ENCODE results near the gene FBXL7.

The FBXL7 gene

DNA sequence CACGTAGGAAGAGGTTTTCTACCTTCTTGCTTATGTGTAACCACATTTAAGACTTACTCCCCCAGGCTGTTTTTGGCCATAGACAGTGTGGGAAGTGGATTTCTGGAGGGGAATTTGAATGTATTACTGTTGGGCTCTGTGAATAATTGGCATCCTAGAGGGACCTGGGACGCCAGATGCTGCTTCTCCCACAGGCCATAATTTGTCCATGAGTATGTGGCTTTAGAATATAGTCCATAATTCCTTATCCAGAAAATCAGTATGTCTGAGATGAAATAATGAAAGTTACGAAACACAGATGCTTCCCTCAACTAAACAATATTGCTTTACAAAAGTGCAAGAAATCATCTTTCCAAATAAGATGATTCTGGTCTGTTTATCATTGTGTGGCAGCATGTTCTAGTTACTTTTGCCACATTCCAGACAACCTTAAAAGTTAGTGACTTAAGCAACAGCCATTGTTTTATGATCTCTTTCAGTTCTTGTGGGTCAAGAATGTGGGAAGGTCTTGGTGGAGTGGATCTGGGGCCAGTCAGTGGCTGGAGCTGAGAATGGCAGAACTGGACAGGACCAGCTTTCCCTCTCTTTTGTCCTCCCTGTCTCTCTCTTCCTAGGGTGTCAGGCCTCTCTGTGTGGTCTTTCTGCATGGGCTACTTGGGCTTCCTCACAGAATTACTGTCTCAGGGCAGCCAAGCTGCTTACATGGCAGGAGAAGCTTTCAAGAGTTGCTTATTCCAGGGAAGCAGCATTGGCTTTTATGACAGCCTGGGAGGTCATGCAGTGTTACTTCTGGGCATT lies 79.4 kb downstream of the FBXL7 start:
- DNase-seq (ENCODE audit: low read depth in 2 of 2), result no peak

DNA sequence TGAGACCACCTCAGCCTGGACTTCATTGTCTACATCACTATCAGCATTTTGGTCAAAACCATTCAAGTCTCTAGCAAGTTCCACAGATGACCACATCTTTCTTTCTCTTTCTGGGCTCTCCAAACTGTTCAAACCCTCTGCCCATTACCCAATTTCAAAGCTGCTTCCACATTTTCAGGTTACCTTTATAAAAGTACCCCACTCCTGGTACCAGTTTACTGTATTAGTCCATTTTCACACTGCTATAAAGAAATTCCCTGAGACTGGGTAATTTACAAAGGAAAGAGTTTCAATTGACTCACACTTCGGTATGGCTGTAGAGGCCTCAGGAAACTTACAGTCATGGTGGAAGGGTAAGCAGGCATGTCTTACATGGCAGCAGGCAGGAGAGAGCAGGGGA lies 84.5 kb downstream of the FBXL7 start:
- no peak for DNase-seq (ENCODE audit: low read depth in 2 of 2)

- DNase-seq (ENCODE audit: low read depth in 2 of 2), result no peak
Measured at GRCh38 chr5:15585128-15585527, 85.1 kb downstream of the FBXL7 start.

GRCh38 chr5:15585841-15586591 lies 86.0 kb downstream of the FBXL7 start:
- no peak for DNase-seq (ENCODE audit: low read depth in 2 of 2)

DNA sequence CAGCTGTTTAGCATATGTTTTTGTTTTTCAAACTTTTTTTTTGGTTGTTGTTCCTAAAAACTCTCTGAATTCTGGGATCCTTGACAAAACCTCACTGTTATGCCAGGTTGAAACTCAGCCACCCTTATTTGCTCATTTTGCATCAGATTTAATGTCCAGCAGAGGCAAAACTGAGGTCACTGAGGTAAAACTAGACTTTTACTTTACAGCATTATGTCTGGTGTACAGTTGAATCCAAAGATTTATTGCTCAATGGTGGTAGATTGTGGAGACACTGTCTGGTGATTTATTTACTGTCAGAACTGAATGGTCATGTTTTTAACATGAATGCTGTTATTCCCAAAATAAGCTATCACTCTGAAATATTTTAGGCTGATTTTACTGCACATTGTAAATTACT lies 87.9 kb downstream of the FBXL7 start:
- no peak for DNase-seq (ENCODE audit: low read depth in 2 of 2)

GRCh38 chr5:15592728-15593127 lies 92.7 kb downstream of the FBXL7 start:
- no peak for DNase-seq (ENCODE audit: low read depth in 2 of 2)

DNA sequence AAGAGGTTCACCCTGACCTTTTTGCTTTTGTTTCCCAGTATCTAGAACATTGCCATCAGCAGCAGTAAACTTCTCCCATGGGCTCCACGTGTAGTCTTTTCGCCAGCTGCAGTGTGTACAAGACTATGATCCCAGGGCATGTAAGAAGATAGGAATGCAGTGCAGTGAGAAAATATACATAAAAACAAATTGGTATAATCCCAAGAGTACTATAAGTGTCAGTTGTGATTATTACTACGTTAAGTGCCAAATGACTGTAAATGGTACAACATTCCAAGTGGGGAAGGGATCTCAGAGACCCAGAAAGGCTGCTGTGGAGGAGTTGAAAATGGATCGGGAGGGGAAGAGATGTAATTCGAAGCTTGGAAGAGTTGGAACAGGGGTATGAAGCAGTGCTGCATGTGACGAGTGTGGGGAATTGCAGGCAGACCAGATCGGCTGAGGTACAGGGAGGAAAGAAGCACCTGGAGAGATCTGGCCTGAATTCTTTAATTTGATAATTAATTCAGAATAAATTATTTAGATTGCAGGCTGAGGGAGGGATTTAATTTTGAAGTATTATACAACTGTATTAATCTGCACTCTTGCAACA lies 95.1 kb downstream of the FBXL7 start:
- no peak for DNase-seq (ENCODE audit: low read depth in 2 of 2)

DNA sequence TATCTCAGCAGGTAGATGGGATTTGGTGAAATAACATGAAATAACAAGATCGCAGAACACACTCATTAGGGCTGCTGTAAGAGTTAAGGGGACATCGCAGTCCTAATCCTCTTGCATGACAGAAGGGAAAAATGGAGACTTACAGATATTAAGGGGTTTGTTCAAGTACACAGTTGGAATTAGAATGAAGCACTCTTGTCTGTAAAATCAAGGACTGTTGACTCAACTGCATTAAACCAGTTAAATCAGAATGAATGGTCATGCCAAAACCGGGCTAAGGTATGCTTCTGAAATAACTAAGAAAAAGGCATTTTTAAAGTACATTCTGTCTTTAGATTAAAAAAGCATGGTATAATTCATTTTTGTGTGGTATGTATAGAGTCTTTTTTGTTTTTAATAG lies 95.9 kb downstream of the FBXL7 start:
- DNase-seq (ENCODE audit: low read depth in 2 of 2), result no peak

GRCh38 chr5:15596936-15597335 lies 97.0 kb downstream of the FBXL7 start:
- DNase-seq (ENCODE audit: low read depth in 2 of 2), result no peak

DNA sequence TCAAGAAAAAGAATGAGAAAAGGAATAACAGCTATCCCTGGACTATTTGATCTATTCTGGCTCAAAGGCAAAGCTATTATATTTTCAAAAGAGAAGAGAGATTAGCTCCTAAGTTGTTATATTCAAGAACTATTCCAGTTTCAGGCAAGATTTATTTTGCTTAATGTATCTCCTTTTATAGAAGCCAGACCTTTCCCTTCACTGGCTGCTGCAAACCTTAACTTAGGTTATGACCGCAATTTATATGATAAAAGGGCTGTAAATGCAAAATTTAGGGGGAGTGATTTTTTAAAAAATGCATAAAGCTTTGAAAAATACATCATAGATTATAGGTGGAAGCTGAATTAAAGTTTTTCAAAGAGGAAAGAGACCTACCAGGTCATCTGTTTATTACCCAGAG lies 97.8 kb downstream of the FBXL7 start:
- DNase-seq (ENCODE audit: low read depth in 2 of 2), result no peak

- no peak for DNase-seq (ENCODE audit: low read depth in 2 of 2)
Measured at GRCh38 chr5:15598294-15598902, 98.4 kb downstream of the FBXL7 start.

DNA sequence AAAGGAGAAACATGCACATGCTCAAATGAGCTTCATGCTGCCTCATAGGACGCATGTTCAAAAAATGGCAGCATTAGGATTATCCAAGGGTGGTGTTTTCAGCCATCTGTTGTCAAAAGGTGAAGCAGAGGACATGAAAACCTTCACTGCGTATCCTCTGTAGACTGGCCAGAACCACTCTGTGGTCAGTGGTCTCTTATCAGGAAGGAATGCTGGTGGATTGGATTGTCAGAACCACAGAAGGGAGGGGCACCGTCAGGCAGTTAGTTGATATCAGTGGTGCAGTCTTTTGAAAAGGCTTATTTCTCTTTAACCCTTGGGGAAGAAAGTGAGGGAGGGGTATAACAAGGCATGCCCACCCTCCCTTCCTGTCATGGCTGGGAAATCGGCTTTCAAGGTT lies 100.1 kb downstream of the FBXL7 start:
- no peak for DNase-seq (ENCODE audit: low read depth in 2 of 2)

GRCh38 chr5:15601274-15601673 lies 101.3 kb downstream of the FBXL7 start:
- no peak for DNase-seq (ENCODE audit: low read depth in 2 of 2)

DNA sequence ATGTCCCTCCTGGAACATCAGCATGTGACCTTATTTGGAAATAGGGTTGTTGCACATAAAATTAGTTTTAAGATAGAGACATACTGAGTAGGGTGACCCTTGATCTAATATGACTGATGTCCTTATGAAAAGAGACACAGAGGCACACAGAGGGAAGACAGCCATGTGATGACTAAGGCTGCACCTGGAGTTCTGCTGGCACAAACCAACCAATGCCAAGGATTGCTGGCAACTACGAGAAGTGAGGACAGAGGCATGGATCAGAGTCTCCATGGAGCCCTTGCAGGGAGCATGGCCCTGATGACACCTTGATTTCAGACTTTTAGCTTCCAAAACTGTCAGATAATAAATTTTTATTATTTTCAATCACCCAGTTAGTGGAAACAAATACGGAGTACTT lies 101.9 kb downstream of the FBXL7 start:
- DNase-seq (ENCODE audit: low read depth in 2 of 2), result no peak

DNA sequence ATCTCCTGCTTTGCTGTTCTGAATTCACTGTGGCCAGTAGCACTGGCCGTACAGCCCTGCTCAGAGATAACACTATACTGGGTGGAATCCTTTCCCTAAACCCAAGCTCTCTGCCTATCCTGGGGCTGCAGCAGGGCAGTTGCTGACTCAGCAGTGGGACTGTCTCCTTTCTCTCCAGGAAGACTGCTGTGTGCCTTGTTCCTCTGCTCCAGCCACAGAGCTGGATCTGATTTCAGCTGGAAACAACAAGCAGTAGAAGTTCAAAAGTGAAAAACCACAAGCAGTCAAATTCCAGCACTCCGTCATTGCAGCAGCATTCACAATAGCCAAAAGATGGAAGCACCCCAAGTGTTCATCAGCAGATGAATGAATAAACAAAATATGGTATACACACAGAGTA lies 105.0 kb downstream of the FBXL7 start:
- no peak for DNase-seq (ENCODE audit: low read depth in 2 of 2)

- no peak for DNase-seq (ENCODE audit: low read depth in 2 of 2)
Measured at GRCh38 chr5:15606197-15606596, 106.2 kb downstream of the FBXL7 start.

- DNase-seq (ENCODE audit: low read depth in 2 of 2), result no peak
Measured at GRCh38 chr5:15607076-15607475, 107.1 kb downstream of the FBXL7 start.

DNA sequence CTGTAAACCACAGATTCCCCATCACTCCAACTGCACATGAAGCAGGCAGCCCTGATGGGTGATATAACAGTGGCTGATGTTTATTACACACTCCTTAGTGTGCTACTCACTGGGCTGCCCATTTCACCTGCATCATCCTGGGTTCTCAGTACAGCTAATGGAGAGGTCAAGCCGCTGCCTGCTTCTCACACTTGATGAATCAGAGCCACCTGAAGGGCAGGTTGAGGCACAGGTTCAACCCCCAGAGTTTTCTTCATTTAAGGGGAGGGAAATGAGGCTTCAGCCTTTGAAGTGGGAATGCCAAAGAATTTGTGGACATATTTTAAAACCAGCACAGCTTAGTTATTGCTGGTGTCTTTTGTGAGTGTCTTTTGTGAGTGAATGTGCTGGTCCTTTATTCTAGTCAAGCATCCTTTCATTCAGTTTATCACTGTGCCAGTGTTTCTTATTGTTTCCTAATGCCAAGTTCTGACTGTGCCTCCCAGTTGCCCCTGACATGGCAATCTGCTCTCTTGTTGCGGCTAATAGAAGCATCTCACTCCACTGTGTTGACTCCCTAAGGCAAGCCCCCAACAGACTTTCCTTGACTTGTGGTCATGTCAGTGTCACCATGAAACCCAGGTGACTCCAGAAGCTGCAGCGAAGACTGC lies 109.2 kb downstream of the FBXL7 start:
- no peak for DNase-seq (ENCODE audit: low read depth in 2 of 2)

DNA sequence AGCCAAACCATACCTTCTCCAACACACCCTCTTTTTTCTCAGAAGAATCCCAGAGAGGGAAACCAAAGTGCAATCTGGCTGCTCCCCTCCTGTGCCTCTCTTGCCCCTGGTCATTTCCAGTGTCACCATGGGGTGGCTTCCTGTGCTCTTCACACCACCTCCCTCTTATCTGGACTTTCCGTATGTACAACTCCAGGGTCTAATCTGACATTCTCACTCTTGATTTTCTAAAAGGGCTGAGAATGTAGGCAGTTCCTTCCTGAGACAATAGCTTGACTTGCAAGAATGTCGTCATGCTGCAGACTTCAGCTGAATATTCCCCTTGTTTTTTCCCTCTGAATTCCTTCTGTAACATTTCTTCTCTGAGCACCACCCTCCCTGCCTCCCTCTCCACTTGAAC lies 110.2 kb downstream of the FBXL7 start:
- DNase-seq (ENCODE audit: low read depth in 2 of 2), result no peak

DNA sequence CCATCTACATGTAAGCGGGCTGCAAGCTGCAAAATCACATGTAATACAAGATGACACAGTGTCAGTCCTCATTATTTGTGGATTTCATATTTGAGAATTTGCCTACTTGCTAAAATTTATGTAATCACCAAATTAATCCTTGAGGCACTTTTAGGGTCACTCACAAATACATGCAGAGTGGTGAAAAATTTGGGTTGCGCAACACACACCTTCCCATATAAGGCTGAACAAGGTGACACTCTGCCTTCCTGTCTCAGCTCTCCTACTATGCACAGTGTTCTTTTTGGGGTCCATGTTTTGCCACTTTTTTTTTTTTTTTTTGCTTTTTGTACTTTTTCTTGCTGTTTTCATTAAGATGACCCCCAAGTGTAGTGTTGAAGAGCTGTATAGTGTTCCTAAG lies 111.0 kb downstream of the FBXL7 start:
- no peak for DNase-seq (ENCODE audit: low read depth in 2 of 2)

GRCh38 chr5:15612915-15613635 lies 113.1 kb downstream of the FBXL7 start:
- DNase-seq (ENCODE audit: low read depth in 2 of 2), result no peak
